CD14-positive monocyte (primary cell): ENCODE measurements around the gene ASB4. TPM values are rescaled to one million over a fixed set of nuclear protein-coding genes. Genes with fewer than 3 reads are reported as not detected.

Experiments
- DNase-seq, 3 donors: peaks; one replicate each; pipeline ENCODE4 v3.0.0-alpha.2; 2011 to 2022
- H2AFZ ChIP-seq: 2 replicates; pipeline ENCODE4 v1.6.0; 2012; ENCODE audit warnings: mild to moderate bottlenecking, low read depth, low read length, inconsistent platforms; ENCODE audit not compliant: insufficient read depth, poor library complexity, severe bottlenecking
- H3K27ac ChIP-seq, 2 donors: 1 replicate in 1 of 2; 2 replicates in 1 of 2; pipeline ENCODE4 v1.5.1; 2012 to 2013; ENCODE audit warnings: low read length in 2 of 2, control low read depth in 1 of 2, inconsistent platforms in 1 of 2, low read depth in 1 of 2, mild to moderate bottlenecking in 1 of 2
- H3K27me3 ChIP-seq, 2 donors: one replicate each; pipeline versions ENCODE4 v1.6.0 to v1.6.1; 2011 to 2013; ENCODE audit warnings: low read length in 2 of 2; ENCODE audit not compliant: control insufficient read depth in 2 of 2, insufficient read depth in 2 of 2
- H3K36me3 ChIP-seq, 2 donors: replicated peaks in 1 of 2; 1 replicate in 1 of 2; 2 replicates in 1 of 2; pipeline versions ENCODE4 v1.5.1 to v1.6.1; 2012 to 2013; ENCODE audit warnings: low read length in 2 of 2, control low read depth in 1 of 2, inconsistent platforms in 1 of 2, mild to moderate bottlenecking in 1 of 2; ENCODE audit not compliant: insufficient read depth in 2 of 2, control insufficient read depth in 1 of 2
- H3K4me1 ChIP-seq, 2 donors: 1 replicate in 1 of 2; 2 replicates in 1 of 2; pipeline versions ENCODE4 v1.5.1 to v1.6.1; 2012 to 2013; ENCODE audit warnings: low read length in 2 of 2, control low read depth in 1 of 2, inconsistent platforms in 1 of 2, mild to moderate bottlenecking in 1 of 2, moderate library complexity in 1 of 2; ENCODE audit not compliant: insufficient read depth in 2 of 2, control insufficient read depth in 1 of 2
- H3K4me2 ChIP-seq: replicated peaks from 2 replicates; pipeline ENCODE3; 2012; ENCODE audit warnings: low read length, moderate library complexity, mild to moderate bottlenecking; ENCODE audit not compliant: poor library complexity, severe bottlenecking; ENCODE audit errors: extremely low read depth
- H3K4me3 ChIP-seq, 3 experiments: fragments of 200-600 bp in 1 of 3; sonication (generic) in 1 of 3; replicated peaks in 1 of 3; 1 replicate in 2 of 3; 2 replicates in 1 of 3; pipeline ENCODE4 v1.5.1; 2011 to 2013; ENCODE audit warnings: low read length in 3 of 3, mild to moderate bottlenecking in 3 of 3, control low read depth in 2 of 3, low read depth in 2 of 3, inconsistent platforms in 1 of 3, moderate library complexity in 1 of 3
- H3K79me2 ChIP-seq: 2 replicates; pipeline ENCODE4 v1.6.0; 2012; ENCODE audit warnings: mild to moderate bottlenecking, control low read depth, inconsistent platforms, low read length, moderate library complexity; ENCODE audit not compliant: insufficient read depth
- H3K9ac ChIP-seq: 2 replicates; pipeline ENCODE4 v1.6.0; 2017; ENCODE audit warnings: low read length, mild to moderate bottlenecking; ENCODE audit not compliant: insufficient read depth, poor library complexity, severe bottlenecking
- H3K9me3 ChIP-seq, 2 donors: replicated peaks in 1 of 2; 1 replicate in 1 of 2; 2 replicates in 1 of 2; pipeline versions ENCODE4 v1.5.1 to v1.6.1; 2012 to 2013; ENCODE audit warnings: low read length in 2 of 2, control low read depth in 1 of 2; ENCODE audit not compliant: control insufficient read depth in 1 of 2, insufficient read depth in 1 of 2
- H4K20me1 ChIP-seq: 2 replicates; pipeline ENCODE4 v1.6.0; 2012; ENCODE audit warnings: mild to moderate bottlenecking, low read length, control low read depth, moderate library complexity; ENCODE audit not compliant: insufficient read depth
- H3K27ac Mint-ChIP-seq, 7 donors: one replicate each; pipeline ENCODE4 v1.8.0; 2020; ENCODE audit warnings: mild to moderate bottlenecking in 7 of 7, mixed read lengths in 7 of 7, moderate library complexity in 6 of 7, inconsistent platforms in 2 of 7
- H3K27me3 Mint-ChIP-seq, 3 donors: one replicate each; pipeline ENCODE4 v1.8.0; 2021 to 2022; ENCODE audit warnings: low read depth in 3 of 3, mild to moderate bottlenecking in 3 of 3, mixed read lengths in 3 of 3, moderate library complexity in 3 of 3, inconsistent platforms in 1 of 3
- H3K36me3 Mint-ChIP-seq, 2 donors: one replicate each; pipeline ENCODE4 v1.8.0; 2020; ENCODE audit warnings: mixed read lengths in 2 of 2, inconsistent platforms in 1 of 2, mild to moderate bottlenecking in 1 of 2
- H3K4me1 Mint-ChIP-seq: one replicate; pipeline ENCODE4 v1.8.0; 2020; ENCODE audit warnings: mild to moderate bottlenecking, mixed read lengths
- H3K4me3 Mint-ChIP-seq, 2 donors: one replicate each; pipeline ENCODE4 v1.8.0; 2020; ENCODE audit warnings: mild to moderate bottlenecking in 2 of 2, mixed read lengths in 2 of 2, moderate library complexity in 1 of 2
- H3K9me3 Mint-ChIP-seq, 7 donors: one replicate each; pipeline ENCODE4 v1.8.0; 2020 to 2022; ENCODE audit warnings: mixed read lengths in 7 of 7, mild to moderate bottlenecking in 6 of 7, moderate library complexity in 6 of 7, inconsistent platforms in 2 of 7
- CTCF ChIP-seq: fragments of 200-600 bp; IDR thresholded peaks from one replicate; pipeline ENCODE4 v1.8.0; 2022; ENCODE audit warnings: antibody characterized with exemption, mild to moderate bottlenecking
- WGBS: methylation state at CpG from one replicate; pipeline ENCODE4 v1.1.5; 2013; ENCODE audit warnings: missing lambda C conversion rate; ENCODE audit not compliant: insufficient coverage; 5-methylcytosine and 5-hydroxymethylcytosine counted together
- intact Hi-C, 2 donors: fragments of 100-400 bp; cut with micrococcal nuclease; formaldehyde crosslinking; loops; one replicate each; pipeline versions ENCODE4 v1.15.0 to v1.15.1; 2023
- polyA plus RNA-seq, 3 donors: library from polyadenylated mRNA; depleted of rRNA in 1 of 3; unstranded in 2 of 3; stranded (reverse) in 1 of 3; fragments of 300-500 nt in 2 of 3; fragments of >200 nt in 1 of 3; fragmentation: Illumina TruSeq in 2 of 3; gene quantifications; 1 replicate in 2 of 3; 2 replicates in 1 of 3; pipeline ENCODE4 v1.2.3, GENCODE V29; 2012 to 2021

Gene ASB4
- polyA plus RNA-seq, 3 donors = not detected

DNA sequence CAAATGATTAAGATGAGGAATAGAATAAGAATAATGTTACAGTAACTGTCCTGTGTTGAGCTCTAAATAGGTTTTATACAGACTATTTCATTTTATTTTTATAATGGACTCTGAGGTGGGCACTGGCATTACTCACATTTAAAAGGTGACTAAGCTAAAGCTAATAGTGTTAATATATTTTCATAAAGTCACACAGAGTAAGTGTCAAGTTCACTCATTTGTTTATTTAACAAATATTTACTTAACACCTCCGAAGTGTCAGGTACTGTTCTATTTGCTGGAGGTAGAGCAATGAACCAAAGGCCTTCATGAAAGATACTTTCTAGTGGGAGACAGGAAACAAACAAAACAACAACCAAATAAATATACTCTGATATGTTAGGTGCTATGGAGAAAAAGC, 44.0 kb downstream of the ASB4 start:
- Histone ChIP-seq H3K36me3 (no peaks in the 10 kb centered on the region), H2AFZ (no peak overlapping the region), H3K27ac (no peak overlapping the region), H3K9me3 (no peaks in the 10 kb centered on the region), H3K79me2 (no peaks in the 10 kb centered on the region), H3K9ac (no peak overlapping the region), H3K27me3 (no peaks in the 10 kb centered on the region), H3K4me3 (no peak overlapping the region), H3K4me2 (no peak overlapping the region), H4K20me1 (no peaks in the 10 kb centered on the region), H3K4me1 (no peaks in the 10 kb centered on the region)
- intact Hi-C loops = loop anchor here (5.0 kb wide), 1 partner anchor 158 kb away; no protein-coding TSS in a partner anchor
- TF ChIP-seq CTCF = no peak
- Mint-ChIP-seq H3K36me3 (no peaks in the 10 kb centered on the region), H3K27ac (peak overlapping the region in 1 of 7 donors; percentile 1), H3K9me3 (no peaks in the 10 kb centered on the region), H3K27me3 (peaks cover 3 to 7% (median 5%) of the 10 kb centered on the region in 3 donors), H3K4me3 (no peak overlapping the region), H3K4me1 (peaks cover 8% of the 10 kb centered on the region)
- no CpG with 5 or more reads among the region's 1 CpG for WGBS
- DNase-seq = no peak

- no peaks in the 10 kb centered on the region for H3K9me3 Mint-ChIP-seq
- Histone ChIP-seq H3K4me2 (no peak overlapping the region), H3K9me3 (no peaks in the 10 kb centered on the region), H3K4me1 (no peaks in the 10 kb centered on the region), H3K9ac (no peak overlapping the region), H3K27me3 (no peaks in the 10 kb centered on the region), H2AFZ (no peak overlapping the region), H3K79me2 (no peaks in the 10 kb centered on the region), H3K4me3 (no peak overlapping the region), H4K20me1 (no peaks in the 10 kb centered on the region), H3K36me3 (no peaks in the 10 kb centered on the region), H3K27ac (no peak overlapping the region)
- TF ChIP-seq CTCF = no peak
- intact Hi-C loops = no loop called here
- DNase-seq = no peak
- peaks cover 3 to 7% (median 5%) of the 10 kb centered on the region in 3 donors for H3K27me3 Mint-ChIP-seq
- no peaks in the 10 kb centered on the region for H3K36me3 Mint-ChIP-seq
- peaks cover 4% of the 10 kb centered on the region for H3K4me1 Mint-ChIP-seq
- WGBS = no CpG with 5 or more reads among the region's 1 CpG
- H3K4me3 Mint-ChIP-seq = no peak overlapping the region
- no peak overlapping the region for H3K27ac Mint-ChIP-seq
These were observed 45.1 kb downstream of the ASB4 start for GRCh38 chr7:95530881-95531280.
